ENCODE measurements around the gene PKDCC. TPM values are rescaled to one million over a fixed set of nuclear protein-coding genes. Genes with fewer than 3 reads are reported as not detected.
A peak's percentile ranks its signal among the peaks of the same experiment; 100 is the strongest.

Gene PKDCC
- total and polyA plus RNA-seq, 8 donors, result 8.1 to 60.9 (median 24.5) TPM

- Histone ChIP-seq H3K4me1 (peaks cover 0 to 8% (median 7%) of the 10 kb centered on the region in 3 donors), H3K9me3 (no peaks in the 10 kb centered on the region), H3K27ac (no peak overlapping the region), H3K27me3 (no peaks in the 10 kb centered on the region), H3K36me3 (no peaks in the 10 kb centered on the region), H3K4me3 (no peak overlapping the region)
- ATAC-seq, result peak in 2 of 4 donors; percentile 35 to 44
- TF ChIP-seq CTCF (IDR thresholded peaks at IDR 0.05), result peak in 3 of 4 donors; percentile 20 to 31 (median 27)
- no peak for FAIRE-seq
- intact Hi-C loops (cut with DNase I), result loop anchor here in 2 of 3 donors (5.0 kb wide), 3 partner anchors 217 to 237 kb away; no protein-coding TSS in a partner anchor
- WGBS, 2 donors, result 76 to 78% methylated on average over 16 of the region's 16 CpGs
- DNase-seq, result peak in 5 of 6 donors; percentile 36 to 73 (median 54)
Measured at GRCh38 chr2:42089340-42089925, 41.6 kb downstream of the PKDCC start.

- FAIRE-seq, result no peak
Measured at GRCh38 chr2:42090216-42090615, 42.4 kb downstream of the PKDCC start.

GRCh38 chr2:42091671-42092070 lies 43.9 kb downstream of the PKDCC start:
- Histone ChIP-seq H3K9me3 (no peaks in the 10 kb centered on the region), H3K4me3 (no peak overlapping the region), H3K36me3 (no peaks in the 10 kb centered on the region), H3K4me1 (peaks cover 0 to 8% (median 7%) of the 10 kb centered on the region in 3 donors), H3K27ac (peak overlapping the region in 1 of 4 donors; percentile 29), H3K27me3 (no peaks in the 10 kb centered on the region)
- no peak for DNase-seq
- WGBS, 2 donors, result 45 to 46% methylated on average over 3 of the region's 3 CpGs
- no peak for ATAC-seq
- no peak for TF ChIP-seq CTCF (IDR thresholded peaks at IDR 0.05)
- no peak for FAIRE-seq
- intact Hi-C loops (cut with DNase I), result loop anchor here in 2 of 3 donors (10.0 kb wide), 2 partner anchors 103 to 233 kb away; no protein-coding TSS in a partner anchor

More at GRCh38 chr2:42090216-42090615, 42.4 kb downstream of the PKDCC start:
- intact Hi-C loops (cut with DNase I), result loop anchor here in 2 of 3 donors (10.0 kb wide), 2 partner anchors 105 to 235 kb away; no protein-coding TSS in a partner anchor
- H3K27ac ChIP-seq, result no peak overlapping the region
- H3K36me3 ChIP-seq, result no peaks in the 10 kb centered on the region
- H3K27me3 ChIP-seq, result no peaks in the 10 kb centered on the region
- no peak for TF ChIP-seq CTCF (IDR thresholded peaks at IDR 0.05)
- H3K4me3 ChIP-seq, result no peak overlapping the region
- DNase-seq, result no peak
- 97 to 98% methylated on average over 5 of the region's 5 CpGs for WGBS, 2 donors
- H3K9me3 ChIP-seq, result no peaks in the 10 kb centered on the region
- no peak for ATAC-seq
- H3K4me1 ChIP-seq, result peaks cover 0 to 8% (median 7%) of the 10 kb centered on the region in 3 donors

DNA sequence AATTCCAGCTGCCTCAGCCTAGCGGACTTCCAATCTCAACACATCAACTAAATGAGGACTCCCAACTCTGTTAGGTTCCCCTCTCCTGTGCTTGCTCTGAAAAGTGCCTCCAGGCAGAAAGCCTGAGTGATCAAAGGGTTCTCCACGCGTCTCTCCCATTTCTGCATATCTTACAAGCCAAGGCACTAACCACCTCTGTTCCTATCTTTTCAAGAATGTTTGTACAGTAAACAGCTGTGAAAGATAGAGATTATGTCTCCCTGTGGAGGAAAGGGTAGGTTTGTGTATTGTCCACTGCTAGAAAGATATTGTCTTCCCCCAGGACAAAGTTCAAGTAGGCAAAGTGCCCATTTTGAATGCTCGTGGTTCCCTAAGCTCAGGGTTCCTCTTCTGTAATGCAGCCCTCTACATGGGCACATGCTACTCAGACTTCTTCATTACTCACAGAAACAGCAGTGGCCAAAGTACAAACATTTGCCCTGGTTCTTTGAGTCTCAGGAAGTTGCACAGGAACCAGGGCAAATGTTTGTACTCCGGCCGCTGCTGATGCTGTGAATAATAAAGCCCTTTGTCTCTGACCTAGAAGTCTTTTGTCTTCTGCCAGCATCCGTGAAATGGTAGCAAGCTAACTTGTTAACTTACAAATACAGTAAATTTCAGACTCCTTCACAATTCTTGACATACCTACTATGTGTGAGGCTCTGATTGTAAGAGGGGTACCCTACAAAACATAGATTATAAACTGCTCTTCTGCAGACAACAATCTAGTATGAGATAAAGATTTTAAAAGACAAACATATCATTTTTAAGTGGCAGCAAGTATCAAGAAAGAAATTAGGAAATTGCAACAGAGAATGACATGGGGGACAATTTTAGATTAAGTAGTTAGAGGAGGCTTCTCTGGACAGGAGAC lies 44.5 kb downstream of the PKDCC start:
- peak overlapping the region in 2 of 4 donors; percentile 29 to 30 for H3K27ac ChIP-seq
- DNase-seq (peak in 2 of 6 donors; percentile 33 to 39), ATAC-seq (peak; percentile 64 to 80 (median 78)), FAIRE-seq (no peak)
- peaks cover 0 to 8% (median 7%) of the 10 kb centered on the region in 3 donors for H3K4me1 ChIP-seq
- H3K36me3 ChIP-seq, result no peaks in the 10 kb centered on the region
- no peaks in the 10 kb centered on the region for H3K27me3 ChIP-seq
- no peak overlapping the region for H3K4me3 ChIP-seq
- whole genome bisulfite sequencing, 2 donors, result 18 to 19% methylated on average over 7 of the region's 7 CpGs
- H3K9me3 ChIP-seq, result no peaks in the 10 kb centered on the region
- no peak for TF ChIP-seq CTCF (IDR thresholded peaks at IDR 0.05)
- intact Hi-C loops (cut with DNase I), result loop anchor here in 2 of 3 donors (10.0 kb wide), 2 partner anchors 102 to 232 kb away; no protein-coding TSS in a partner anchor
